H9 (cell line): ENCODE data around the gene SEC22C. TPM values are rescaled to one million over a fixed set of nuclear protein-coding genes. Genes with fewer than 3 reads are reported as not detected.

Experiments used
- DNase-seq: peaks from one replicate; pipeline ENCODE4 v3.0.0-alpha.2; 2017
- H2AFZ ChIP-seq: one replicate; pipeline ENCODE4 v1.6.1; 2013; ENCODE audit warnings: mild to moderate bottlenecking, low read length, control low read depth, moderate library complexity
- H2AK5ac ChIP-seq: 2 replicates; pipeline ENCODE4 v1.6.1; 2013; ENCODE audit warnings: low read length, control low read depth, mixed read lengths; ENCODE audit not compliant: insufficient read length
- H2BK120ac ChIP-seq: one replicate; pipeline ENCODE4 v1.6.1; 2013; ENCODE audit warnings: low read depth, mild to moderate bottlenecking, low read length, control low read depth, inconsistent platforms; ENCODE audit not compliant: poor library complexity, severe bottlenecking
- H2BK12ac ChIP-seq: 2 replicates; pipeline ENCODE4 v1.6.1; 2013; ENCODE audit warnings: low read length, control low read depth, mixed read lengths, low read depth; ENCODE audit not compliant: insufficient read length
- H2BK15ac ChIP-seq: 2 replicates; pipeline ENCODE4 v1.6.1; 2013; ENCODE audit warnings: low read depth, low read length, control low read depth
- H2BK20ac ChIP-seq: one replicate; pipeline ENCODE4 v1.6.1; 2013; ENCODE audit warnings: low read depth, mild to moderate bottlenecking, low read length, control low read depth, inconsistent platforms; ENCODE audit not compliant: poor library complexity, severe bottlenecking
- H2BK5ac ChIP-seq: 2 replicates; pipeline ENCODE4 v1.6.1; 2013; ENCODE audit warnings: low read length, control low read depth, mixed read lengths; ENCODE audit not compliant: insufficient read length
- H3K14ac ChIP-seq: 2 replicates; pipeline ENCODE4 v1.6.1; 2013; ENCODE audit warnings: low read length, control low read depth; ENCODE audit not compliant: insufficient read depth
- H3K18ac ChIP-seq: 2 replicates; pipeline ENCODE4 v1.6.1; 2013; ENCODE audit warnings: low read depth, mild to moderate bottlenecking, mixed read lengths, low read length, control low read depth; ENCODE audit not compliant: insufficient read length
- H3K23ac ChIP-seq: 2 replicates; pipeline ENCODE4 v1.6.1; 2013; ENCODE audit warnings: low read length, control low read depth, mixed read lengths, low read depth; ENCODE audit not compliant: insufficient read length
- H3K23me2 ChIP-seq: 2 replicates; pipeline ENCODE4 v1.6.1; 2013; ENCODE audit warnings: low read depth, mild to moderate bottlenecking, mixed read lengths, low read length, control low read depth; ENCODE audit not compliant: insufficient read length, poor library complexity, severe bottlenecking
- H3K27ac ChIP-seq: 2 replicates; pipeline ENCODE4 v1.5.1; 2013; ENCODE audit warnings: low read length, control low read depth, mixed read lengths, low read depth; ENCODE audit not compliant: insufficient read length
- H3K27me3 ChIP-seq: 2 replicates; pipeline ENCODE4 v1.6.1; 2013; ENCODE audit warnings: low read length, control low read depth, inconsistent platforms; ENCODE audit not compliant: insufficient read depth
- H3K4ac ChIP-seq: 2 replicates; pipeline ENCODE4 v1.6.1; 2013; ENCODE audit warnings: low read depth, mild to moderate bottlenecking, control low read depth, inconsistent platforms, low read length, moderate library complexity
- H3K4me1 ChIP-seq: 2 replicates; pipeline ENCODE4 v1.6.1; 2013; ENCODE audit warnings: low read length, control low read depth, inconsistent platforms; ENCODE audit not compliant: insufficient read depth
- H3K4me2 ChIP-seq: 2 replicates; pipeline ENCODE4 v1.6.1; 2013; ENCODE audit warnings: low read length, control low read depth, mixed read lengths; ENCODE audit not compliant: insufficient read length, insufficient read depth
- H3K56ac ChIP-seq: 2 replicates; pipeline ENCODE4 v1.6.1; 2013; ENCODE audit warnings: low read depth, mild to moderate bottlenecking, mixed read lengths, low read length, control low read depth; ENCODE audit not compliant: insufficient read length
- H3K79me1 ChIP-seq: 2 replicates; pipeline ENCODE4 v1.6.1; 2013; ENCODE audit warnings: low read depth, mild to moderate bottlenecking, moderate library complexity, low read length, control low read depth, inconsistent platforms; ENCODE audit not compliant: insufficient read depth, poor library complexity, severe bottlenecking
- H3K79me2 ChIP-seq: 2 replicates; pipeline ENCODE4 v1.6.1; 2013; ENCODE audit warnings: low read length, control low read depth, inconsistent platforms; ENCODE audit not compliant: insufficient read depth
- H3K9ac ChIP-seq: 2 replicates; pipeline ENCODE4 v1.6.1; 2013; ENCODE audit warnings: low read length, control low read depth, mixed read lengths; ENCODE audit not compliant: insufficient read length; ENCODE audit errors: extremely low read depth
- H3K9me3 ChIP-seq: one replicate; pipeline ENCODE4 v1.6.1; 2013; ENCODE audit warnings: low read depth, low read length, inconsistent platforms; ENCODE audit not compliant: control insufficient read depth
- H3T11ph ChIP-seq: one replicate; pipeline ENCODE4 v1.6.1; 2013; ENCODE audit warnings: mild to moderate bottlenecking, low read length, control low read depth, inconsistent platforms
- H4K20me1 ChIP-seq: one replicate; pipeline ENCODE4 v1.6.1; 2013; ENCODE audit not compliant: control insufficient read depth, insufficient read length, insufficient read depth
- H4K5ac ChIP-seq: 2 replicates; pipeline ENCODE4 v1.6.1; 2013; ENCODE audit warnings: low read depth, mild to moderate bottlenecking, mixed read lengths, low read length, control low read depth; ENCODE audit not compliant: insufficient read length
- H4K8ac ChIP-seq: replicated peaks from 2 replicates; pipeline ENCODE4 v1.6.1; 2013; ENCODE audit warnings: low read length, control low read depth, mixed read lengths, low read depth; ENCODE audit not compliant: insufficient read length
- H4K91ac ChIP-seq: 2 replicates; pipeline ENCODE4 v1.6.1; 2013; ENCODE audit warnings: low read depth, mild to moderate bottlenecking, moderate library complexity, mixed read lengths, low read length, control low read depth; ENCODE audit not compliant: insufficient read length
- H3K27ac Mint-ChIP-seq, 3 experiments: 2 replicates in 2 of 3; 3 replicates in 1 of 3; pipeline ENCODE4 v1.8.0; 2020 to 2021; ENCODE audit warnings: mixed read lengths in 3 of 3, mild to moderate bottlenecking in 1 of 3, moderate library complexity in 1 of 3
- H3K27me3 Mint-ChIP-seq: 2 replicates; pipeline ENCODE4 v1.8.0; 2021; ENCODE audit warnings: low read depth, mild to moderate bottlenecking, moderate library complexity, mixed read lengths
- H3K36me3 Mint-ChIP-seq, 3 experiments: 2 replicates in 2 of 3; 3 replicates in 1 of 3; pipeline ENCODE4 v1.8.0; 2020 to 2021; ENCODE audit warnings: low read depth in 3 of 3, mixed read lengths in 3 of 3; ENCODE audit not compliant: insufficient read depth in 1 of 3
- H3K4me1 Mint-ChIP-seq, 2 experiments: 2 replicates each; pipeline ENCODE4 v1.8.0; 2020; ENCODE audit warnings: mixed read lengths in 2 of 2
- H3K4me3 Mint-ChIP-seq, 2 experiments: 2 replicates in 1 of 2; 3 replicates in 1 of 2; pipeline ENCODE4 v1.8.0; 2020 to 2021; ENCODE audit warnings: mild to moderate bottlenecking in 2 of 2, mixed read lengths in 2 of 2, moderate library complexity in 1 of 2
- H3K9me3 Mint-ChIP-seq, 2 experiments: 2 replicates in 1 of 2; 3 replicates in 1 of 2; pipeline ENCODE4 v1.8.0; 2020; ENCODE audit warnings: mild to moderate bottlenecking in 2 of 2, mixed read lengths in 2 of 2, moderate library complexity in 1 of 2
- CTCF ChIP-seq: fragments of 200-600 bp; sonication (generic); conservative IDR thresholded peaks from 3 replicates; pipeline ENCODE4 v1.8.0; 2021; ENCODE audit warnings: antibody characterized with exemption, mild to moderate bottlenecking
- WGBS: extraction: QIAGEN DNeasy Blood & Tissue Kit; methylation state at CpG from one replicate; pipeline ENCODE4 v1.1.7; 2013; ENCODE audit warnings: missing lambda C conversion rate, low lambda C conversion rate, mixed read lengths; ENCODE audit not compliant: insufficient read length; ENCODE audit errors: extremely low coverage; 5-methylcytosine and 5-hydroxymethylcytosine counted together
- total RNA-seq: library from RNA; stranded (reverse); gene quantifications from 2 replicates; pipeline ENCODE4 v1.2.1, GENCODE V29; 2021

The SEC22C gene
- total RNA-seq, 1 experiment from 2014 or later = 28.2 TPM

- TF ChIP-seq CTCF = no peak
- Histone ChIP-seq H3K18ac (no peak overlapping the region), H3K14ac (no peak overlapping the region), H3K27ac (no peak overlapping the region), H3K9me3 (no peaks in the 10 kb centered on the region), H3K4me2 (no peak overlapping the region), H3K79me1 (no peaks in the 10 kb centered on the region), H3K27me3 (no peaks in the 10 kb centered on the region), H4K91ac (no peak overlapping the region), H3K4ac (no peak overlapping the region), H4K20me1 (no peaks in the 10 kb centered on the region), H3K23me2 (no peaks in the 10 kb centered on the region), H3K9ac (no peak overlapping the region), H4K8ac (no peak overlapping the region), H3K56ac (no peak overlapping the region), H3K79me2 (no peaks in the 10 kb centered on the region), H3T11ph (no peak overlapping the region), H2AFZ (no peak overlapping the region), H2BK20ac (no peak overlapping the region), H3K23ac (no peak overlapping the region), H3K4me1 (no peaks in the 10 kb centered on the region), H2AK5ac (no peak overlapping the region), H2BK5ac (no peak overlapping the region), H4K5ac (no peak overlapping the region), H2BK120ac (no peak overlapping the region), H2BK12ac (no peak overlapping the region), H2BK15ac (no peak overlapping the region)
- Mint-ChIP-seq H3K9me3 (no peaks in the 10 kb centered on the region), H3K4me3 (no peak overlapping the region), H3K4me1 (no peaks in the 10 kb centered on the region), H3K27ac (no peak overlapping the region; a peak in 1 of 7 replicates), H3K36me3 (peaks cover 0 to 2% (median 0%) of the 10 kb centered on the region in 3 experiments; a peak in 1 of 7 replicates), H3K27me3 (peaks cover 7% of the 10 kb centered on the region; the same call in 1 of the 2 replicates)
- no CpG with 5 or more reads among the region's 2 CpGs for WGBS
- no peak for DNase-seq
Observed at GRCh38 chr3:42515976-42516375, 65.8 kb downstream of the SEC22C start.
